Measurements from ENCODE around the gene ERVK3-1.

Gene ERVK3-1

DNA sequence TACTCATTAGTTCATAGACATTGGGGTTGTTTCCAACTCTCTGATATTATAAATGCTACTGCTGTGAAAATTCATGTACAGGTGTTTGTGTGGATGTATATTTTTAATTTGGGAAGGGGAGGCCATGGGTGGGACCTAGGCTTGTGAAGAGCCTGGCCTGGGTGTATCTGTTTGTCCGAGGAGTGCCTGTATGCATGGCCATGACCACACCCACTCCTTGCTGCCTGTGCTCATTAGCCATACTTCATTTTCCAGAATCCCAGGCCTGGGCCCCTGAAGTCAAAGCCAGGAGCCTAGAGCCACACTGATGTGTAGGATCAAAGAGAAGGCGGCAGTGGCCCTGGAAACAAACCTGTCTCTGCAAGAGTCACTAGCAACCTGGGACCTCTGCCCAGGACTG lies 10.4 kb downstream of the ERVK3-1 start:
- no peak overlapping the region for H3K4me3 ChIP-seq (ENCODE audit: low read depth, low read length)
- in situ Hi-C loops (cut with HindIII; ENCODE audit: low sequenced_read_pairs) = no loop called here

DNA sequence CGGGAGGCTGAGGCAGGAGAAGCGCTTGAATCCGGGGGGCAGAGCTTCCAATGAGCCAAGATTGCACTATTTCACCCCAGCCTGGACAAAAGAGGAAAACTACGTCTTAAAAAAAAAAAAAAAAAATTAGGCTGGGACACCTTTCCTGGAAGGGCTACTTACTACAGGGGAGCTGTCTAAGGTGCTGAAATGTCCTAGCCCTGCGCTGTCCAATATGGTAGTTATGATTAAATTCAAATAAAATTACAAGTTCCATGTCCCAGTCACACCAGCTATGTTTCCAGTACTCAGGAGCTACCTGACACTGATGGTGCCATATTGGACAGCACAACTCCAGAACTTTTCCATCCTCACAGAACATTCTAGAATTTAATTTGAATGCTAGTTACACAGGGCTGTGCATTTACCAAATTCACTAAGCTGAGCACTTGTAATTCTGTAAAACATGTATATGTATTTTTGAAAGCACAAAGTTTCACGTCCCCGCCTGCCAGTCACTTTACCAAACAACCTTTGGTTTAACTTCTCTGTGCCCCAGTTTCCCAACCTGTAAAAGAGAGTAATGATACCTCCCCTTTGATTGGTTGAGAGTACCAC lies 12.4 kb downstream of the ERVK3-1 start:
- DNase-seq (ENCODE audit: low read depth, low spot score) = peak; percentile 39
- TF ChIP-seq, protein P1, sequence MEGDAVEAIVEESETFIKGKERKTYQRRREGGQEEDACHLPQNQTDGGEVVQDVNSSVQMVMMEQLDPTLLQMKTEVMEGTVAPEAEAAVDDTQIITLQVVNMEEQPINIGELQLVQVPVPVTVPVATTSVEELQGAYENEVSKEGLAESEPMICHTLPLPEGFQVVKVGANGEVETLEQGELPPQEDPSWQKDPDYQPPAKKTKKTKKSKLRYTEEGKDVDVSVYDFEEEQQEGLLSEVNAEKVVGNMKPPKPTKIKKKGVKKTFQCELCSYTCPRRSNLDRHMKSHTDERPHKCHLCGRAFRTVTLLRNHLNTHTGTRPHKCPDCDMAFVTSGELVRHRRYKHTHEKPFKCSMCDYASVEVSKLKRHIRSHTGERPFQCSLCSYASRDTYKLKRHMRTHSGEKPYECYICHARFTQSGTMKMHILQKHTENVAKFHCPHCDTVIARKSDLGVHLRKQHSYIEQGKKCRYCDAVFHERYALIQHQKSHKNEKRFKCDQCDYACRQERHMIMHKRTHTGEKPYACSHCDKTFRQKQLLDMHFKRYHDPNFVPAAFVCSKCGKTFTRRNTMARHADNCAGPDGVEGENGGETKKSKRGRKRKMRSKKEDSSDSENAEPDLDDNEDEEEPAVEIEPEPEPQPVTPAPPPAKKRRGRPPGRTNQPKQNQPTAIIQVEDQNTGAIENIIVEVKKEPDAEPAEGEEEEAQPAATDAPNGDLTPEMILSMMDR (IDR thresholded peaks at IDR 0.05; ENCODE audit: low read depth, low read length) = no peak
- H3K4me3 ChIP-seq (ENCODE audit: low read depth, low read length) = no peak overlapping the region
- in situ Hi-C loops (cut with HindIII; ENCODE audit: low sequenced_read_pairs) = no loop called here

More for the DNA sequence above, 10.4 kb downstream of the ERVK3-1 start:
- DNase-seq (ENCODE audit: low read depth, low spot score) = no peak
- TF ChIP-seq, protein P1 (IDR thresholded peaks at IDR 0.05; ENCODE audit: low read depth, low read length) = no peak

DNA sequence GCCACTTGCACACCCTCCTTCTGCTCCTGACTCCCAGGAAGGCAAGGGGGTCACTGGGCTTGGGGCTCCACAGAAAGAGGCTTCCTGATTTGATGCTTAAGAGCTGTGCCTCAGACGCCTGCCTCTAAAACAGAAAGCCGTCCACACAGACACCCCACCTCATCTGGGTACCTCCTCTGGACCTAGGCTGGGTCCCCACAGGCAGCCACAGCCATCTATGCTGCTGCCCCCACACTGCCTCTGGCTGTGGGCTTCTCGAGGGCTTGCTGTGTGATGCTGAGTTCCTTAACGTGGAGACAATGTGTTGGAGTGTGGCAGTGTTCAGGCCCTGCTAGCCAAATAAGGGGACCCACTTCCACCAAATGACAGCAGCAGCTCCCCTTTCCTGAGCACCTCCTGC lies 13.1 kb downstream of the ERVK3-1 start:
- no peak overlapping the region for H3K4me3 ChIP-seq (ENCODE audit: low read depth, low read length)
- no peak for DNase-seq (ENCODE audit: low read depth, low spot score)
- in situ Hi-C loops (cut with HindIII; ENCODE audit: low sequenced_read_pairs) = no loop called here
- TF ChIP-seq, protein P1 (IDR thresholded peaks at IDR 0.05; ENCODE audit: low read depth, low read length) = no peak

GRCh38 chr19:58319241-58319640 lies 14.1 kb downstream of the ERVK3-1 start:
- TF ChIP-seq, protein P1 (IDR thresholded peaks at IDR 0.05; ENCODE audit: low read depth, low read length) = no peak
- no peak overlapping the region for H3K4me3 ChIP-seq (ENCODE audit: low read depth, low read length)
- in situ Hi-C loops (cut with HindIII; ENCODE audit: low sequenced_read_pairs) = no loop called here
- no peak for DNase-seq (ENCODE audit: low read depth, low spot score)

DNA sequence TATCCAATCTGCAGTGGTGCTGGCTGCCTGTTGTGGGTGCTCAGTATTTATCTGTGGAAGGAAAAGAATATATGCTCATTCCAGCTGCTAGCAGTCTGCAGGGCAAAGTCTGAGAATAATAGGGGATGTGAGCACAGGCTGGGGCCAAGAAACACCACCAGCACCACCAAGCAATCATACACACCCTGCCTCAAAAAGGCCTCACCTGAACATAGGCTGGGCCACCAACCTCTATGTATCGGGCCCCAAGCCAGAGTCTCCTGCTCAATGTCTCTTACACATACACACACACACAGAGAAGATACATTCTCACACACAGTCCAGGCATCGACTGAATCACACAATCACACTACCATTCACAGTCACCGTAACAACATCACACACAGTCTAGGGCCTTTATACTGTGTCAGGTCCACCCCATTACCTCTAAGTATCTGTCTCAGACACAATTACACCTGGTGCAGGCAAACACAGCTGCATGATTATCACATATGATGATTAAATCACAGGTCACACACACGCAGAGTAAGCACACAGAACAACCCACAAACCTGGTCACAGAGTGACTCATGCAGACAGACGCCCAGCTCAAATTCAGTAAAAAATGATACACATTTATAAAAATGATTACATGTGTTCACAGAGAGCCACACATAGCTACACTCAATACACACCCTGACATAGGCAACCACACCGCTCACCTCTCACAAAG lies 20.3 kb downstream of the ERVK3-1 start:
- in situ Hi-C loops (cut with HindIII; ENCODE audit: low sequenced_read_pairs) = no loop called here
- peak overlapping the region; percentile 84 for H3K4me3 ChIP-seq (ENCODE audit: low read depth, low read length)
- TF ChIP-seq, protein P1 (IDR thresholded peaks at IDR 0.05; ENCODE audit: low read depth, low read length) = no peak
- DNase-seq (ENCODE audit: low read depth, low spot score) = no peak

GRCh38 chr19:58326501-58326913 lies 21.3 kb downstream of the ERVK3-1 start:
- DNase-seq (ENCODE audit: low read depth, low spot score) = no peak
- TF ChIP-seq, protein P1 (IDR thresholded peaks at IDR 0.05; ENCODE audit: low read depth, low read length) = no peak
- H3K4me3 ChIP-seq (ENCODE audit: low read depth, low read length) = peak overlapping the region; percentile 84
- in situ Hi-C loops (cut with HindIII; ENCODE audit: low sequenced_read_pairs) = no loop called here
